IMR-90 (cell line): ENCODE measurements around the gene DYRK3. TPM values are rescaled to one million over a fixed set of nuclear protein-coding genes. Genes with fewer than 3 reads are reported as not detected.

Experiments
- ATAC-seq: fragments of 200-7000 bp; cut with Tn5 transposase; 2 replicates; pipeline ENCODE4 v1.9.1; 2020; ENCODE audit warnings: low read depth, mild to moderate bottlenecking, moderate library complexity
- BruUV-seq: library from RNA; stranded (reverse); fragments of 400-500 nt; replicated peaks from 2 replicates; lab custom pipeline; 2021; lab: Mats Ljungman, UMichigan
- CTCF ChIA-PET: fragments of 300-600 bp; formaldehyde crosslinking; extraction: SDS; loops from one replicate; lab custom pipeline; 2021; ENCODE audit warnings: antibody characterized with exemption; lab: Yijun Ruan, JAX
- POLR2A ChIA-PET: fragments of 300-600 bp; sonication (Branson Sonifier 250); formaldehyde crosslinking; loops from one replicate; lab custom pipeline; 2022; ENCODE audit warnings: antibody characterized with exemption; ENCODE audit not compliant: unreplicated experiment; lab: Charles Lee
- DNase-seq: peaks from one replicate; pipeline ENCODE4 v3.0.0; 2013
- H2AFZ ChIP-seq: replicated peaks from 2 replicates; pipeline ENCODE3; 2013; ENCODE audit warnings: low read length, mild to moderate bottlenecking; ENCODE audit not compliant: poor library complexity
- H2AK5ac ChIP-seq: 2 replicates; pipeline ENCODE4 v1.6.1; 2013; ENCODE audit warnings: low read depth, low read length, inconsistent platforms
- H2AK9ac ChIP-seq: replicated peaks from 2 replicates; pipeline ENCODE3; 2013; ENCODE audit warnings: mild to moderate bottlenecking, low read depth, low read length, moderate library complexity; ENCODE audit not compliant: poor library complexity
- H2BK120ac ChIP-seq: 2 replicates; pipeline ENCODE4 v1.6.1; 2013; ENCODE audit warnings: low read depth, low read length, inconsistent platforms
- H2BK15ac ChIP-seq: 3 replicates; pipeline ENCODE4 v1.6.1; 2013; ENCODE audit warnings: low read depth, low read length, inconsistent platforms
- H2BK20ac ChIP-seq: 2 replicates; pipeline ENCODE4 v1.6.1; 2013; ENCODE audit warnings: low read depth, mild to moderate bottlenecking, inconsistent platforms, low read length, moderate library complexity
- H2BK5ac ChIP-seq: 2 replicates; pipeline ENCODE4 v1.6.1; 2013; ENCODE audit warnings: mild to moderate bottlenecking, low read depth, low read length, inconsistent platforms; ENCODE audit not compliant: poor library complexity, severe bottlenecking
- H3K14ac ChIP-seq: replicated peaks from 2 replicates; pipeline ENCODE4 v1.6.1; 2013; ENCODE audit warnings: low read depth, low read length, inconsistent platforms
- H3K18ac ChIP-seq: 2 replicates; pipeline ENCODE4 v1.6.1; 2013; ENCODE audit warnings: low read depth, low read length, control low read depth
- H3K23ac ChIP-seq: 2 replicates; pipeline ENCODE4 v1.6.1; 2013; ENCODE audit warnings: low read depth, low read length, inconsistent platforms
- H3K27ac ChIP-seq: 2 replicates; pipeline ENCODE4 v1.5.1; 2013; ENCODE audit warnings: mild to moderate bottlenecking, control low read depth, low read length; ENCODE audit not compliant: insufficient read depth
- H3K27me3 ChIP-seq: 2 replicates; pipeline ENCODE4 v1.6.1; 2013; ENCODE audit warnings: low read length; ENCODE audit not compliant: control insufficient read depth, insufficient read depth
- H3K36me3 ChIP-seq: 2 replicates; pipeline ENCODE4 v1.6.1; 2013; ENCODE audit warnings: low read length, mixed read lengths; ENCODE audit not compliant: control insufficient read depth, insufficient read depth
- H3K4ac ChIP-seq: 2 replicates; pipeline ENCODE4 v1.6.1; 2013; ENCODE audit warnings: low read depth, low read length, inconsistent platforms
- H3K4me1 ChIP-seq: 2 replicates; pipeline ENCODE4 v1.6.1; 2013; ENCODE audit warnings: low read length, mixed read lengths; ENCODE audit not compliant: control insufficient read depth, insufficient read depth
- H3K4me2 ChIP-seq: 2 replicates; pipeline ENCODE4 v1.6.1; 2013; ENCODE audit warnings: low read depth, mild to moderate bottlenecking, control low read depth, low read length, moderate library complexity
- H3K4me3 ChIP-seq: 2 replicates; pipeline ENCODE4 v1.5.1; 2013; ENCODE audit warnings: low read depth, mild to moderate bottlenecking, control low read depth, low read length, moderate library complexity; ENCODE audit not compliant: insufficient read depth
- H3K56ac ChIP-seq: 2 replicates; pipeline ENCODE4 v1.6.1; 2013; ENCODE audit warnings: low read length, inconsistent platforms; ENCODE audit not compliant: insufficient read depth; ENCODE audit errors: extremely low read depth
- H3K79me1 ChIP-seq, 2 experiments: 2 replicates each; pipeline ENCODE4 v1.6.1; 2013; ENCODE audit warnings: low read length in 2 of 2, inconsistent platforms in 1 of 2, low read depth in 1 of 2
- H3K9ac ChIP-seq: 2 replicates; pipeline ENCODE4 v1.6.1; 2013; ENCODE audit warnings: low read depth, low read length, control low read depth
- H3K9me1 ChIP-seq: 2 replicates; pipeline ENCODE4 v1.6.1; 2013; ENCODE audit warnings: low read length, inconsistent platforms; ENCODE audit not compliant: insufficient read depth
- H3K9me3 ChIP-seq: 2 replicates; pipeline ENCODE4 v1.6.1; 2013; ENCODE audit warnings: low read length; ENCODE audit not compliant: control insufficient read depth, insufficient read depth
- H4K20me1 ChIP-seq: 2 replicates; pipeline ENCODE4 v1.6.1; 2013; ENCODE audit warnings: low read length, inconsistent platforms; ENCODE audit not compliant: insufficient read depth
- H4K5ac ChIP-seq: 2 replicates; pipeline ENCODE4 v1.6.1; 2013; ENCODE audit warnings: mild to moderate bottlenecking, low read depth, low read length, control low read depth
- H4K8ac ChIP-seq, 2 experiments: 2 replicates each; pipeline ENCODE4 v1.6.1; 2013; ENCODE audit warnings: low read depth in 2 of 2, low read length in 2 of 2, control low read depth in 1 of 2, inconsistent platforms in 1 of 2
- H4K91ac ChIP-seq: 2 replicates; pipeline ENCODE4 v1.6.1; 2013; ENCODE audit warnings: low read depth, low read length, inconsistent platforms; ENCODE audit not compliant: insufficient read depth
- BHLHE40 ChIP-seq: fragments of 150-350 bp; IDR thresholded peaks from 2 replicates; pipeline ENCODE4 v1.6.1; 2016; ENCODE audit warnings: mild to moderate bottlenecking, low read depth, low read length
- RCOR1 ChIP-seq: IDR thresholded peaks from 2 replicates; pipeline ENCODE4 v1.6.1; 2012; ENCODE audit warnings: mild to moderate bottlenecking, low read length, improper control_type of control experiment; ENCODE audit not compliant: insufficient replicate concordance
- WGBS, 2 experiments: methylation state at CpG; one replicate each; pipeline versions ENCODE4 v1.1.5 to v1.1.7; 2013; ENCODE audit warnings: missing lambda C conversion rate in 2 of 2; ENCODE audit not compliant: insufficient read length in 1 of 2; ENCODE audit errors: extremely low coverage in 2 of 2; 5-methylcytosine and 5-hydroxymethylcytosine counted together
- dilution Hi-C: fragments of 300-500 bp; cut with HindIII; formaldehyde crosslinking; loops from one replicate; pipeline ENCODE4 v1.14.3; 2018; ENCODE audit warnings: low sequenced_read_pairs; ENCODE audit not compliant: unreplicated experiment
- in situ Hi-C: fragments of 300-500 bp; cut with MboI; formaldehyde crosslinking; loops from 3 replicates; pipeline ENCODE4 v1.14.3; 2019; ENCODE audit warnings: low sequenced_read_pairs, inconsistent platforms, mixed read lengths
- intact Hi-C: fragments of 100-400 bp; cut with micrococcal nuclease; formaldehyde crosslinking; loops from 2 replicates; pipeline ENCODE4 v1.10.0; 2022
- polyA plus RNA-seq, 3 experiments: library from polyadenylated mRNA; depleted of rRNA; stranded (reverse); fragments of >200 nt; gene quantifications; 2 replicates each; pipeline ENCODE4 v1.2.3, GENCODE V29; 2012; ENCODE audit warnings: low replicate concordance in 1 of 3
- total RNA-seq: library from RNA; depleted of rRNA; stranded (reverse); fragments of >200 nt; gene quantifications from 2 replicates; pipeline ENCODE4 v1.2.3, GENCODE V29; 2012

DYRK3 gene
- total and polyA plus RNA-seq, 2 of the 4 experiments (the other 2 are of a cell fraction): 5.5 to 22.0 TPM

DNA sequence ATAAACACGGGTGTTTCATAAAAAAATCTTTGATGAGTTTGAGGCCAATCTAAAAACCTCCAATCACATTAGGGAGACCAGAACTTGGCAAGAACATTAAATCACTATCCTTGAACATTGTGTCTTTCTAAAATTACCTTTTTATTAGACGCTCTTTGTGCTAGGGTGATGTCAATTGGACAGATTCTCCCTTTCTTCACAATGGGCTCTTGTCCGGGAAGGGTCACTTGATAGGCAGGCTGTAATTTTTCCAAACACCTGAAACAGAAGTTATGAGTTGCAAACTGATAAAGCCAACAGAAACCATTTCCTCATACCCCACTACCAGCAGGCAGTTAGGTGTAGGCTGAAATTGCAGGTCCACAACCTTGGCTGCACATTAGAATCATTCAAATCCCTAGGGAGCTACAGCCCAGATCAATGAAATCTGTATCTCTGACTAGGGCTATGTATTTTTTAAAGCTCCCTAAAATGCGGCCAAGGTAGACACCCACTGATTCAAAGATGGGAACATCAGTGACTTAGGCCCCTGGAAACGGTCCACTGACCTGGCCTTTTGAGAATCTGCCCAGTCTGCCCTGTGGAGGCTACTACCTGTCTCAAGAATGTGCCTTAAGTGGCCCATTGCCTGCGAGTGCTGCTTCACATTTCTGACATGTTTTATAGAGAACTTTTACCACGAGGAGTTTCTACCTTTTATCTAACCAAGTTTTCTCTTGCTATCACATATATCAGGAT lies 39.6 kb upstream of the DYRK3 start:
- Histone ChIP-seq H3K9me3 (no peaks in the 10 kb centered on the region), H3K18ac (no peak overlapping the region), H3K14ac (no peak overlapping the region), H4K20me1 (no peaks in the 10 kb centered on the region), H3K4me3 (no peak overlapping the region), H3K9ac (no peak overlapping the region), H3K23ac (no peak overlapping the region), H3K36me3 (peaks cover 38% of the 10 kb centered on the region), H3K56ac (no peak overlapping the region), H2BK20ac (no peak overlapping the region), H2BK5ac (no peak overlapping the region), H3K27ac (no peak overlapping the region), H2AK9ac (no peak overlapping the region), H2BK15ac (no peak overlapping the region), H3K79me1 (peaks cover 0 to 3% of the 10 kb centered on the region in 2 experiments; a peak in 1 of 4 replicates), H3K4me1 (no peaks in the 10 kb centered on the region; the same call in 1 of the 2 replicates), H2BK120ac (no peak overlapping the region), H2AFZ (no peak overlapping the region), H4K8ac (no peak overlapping the region), H2AK5ac (no peak overlapping the region), H4K91ac (no peak overlapping the region), H4K5ac (no peak overlapping the region), H3K4me2 (no peak overlapping the region), H3K4ac (no peak overlapping the region), H3K9me1 (peaks cover 6% of the 10 kb centered on the region; the same call in 1 of the 2 replicates), H3K27me3 (no peaks in the 10 kb centered on the region)
- no peak for ATAC-seq
- in situ Hi-C loops (no loop called here), intact Hi-C loops (no loop called here), dilution Hi-C loops (no loop called here)
- CTCF ChIA-PET: no interaction called here
- BruUV-seq: no TSS peak
- DNase-seq: no peak
- POLR2A ChIA-PET: no interaction called here
- TF ChIP-seq BHLHE40: no peak
- no peak for TF ChIP-seq RCOR1
- 100% methylated on average over 2 of the region's 7 CpGs; no CpG with 5 or more reads in 1 of the 2 experiments for WGBS, 2 experiments
